HG03571 (cell line): ENCODE results near the gene NUP62CL.

Experiments used
- ATAC-seq: cut with Tn5 transposase; IDR thresholded peaks from one replicate; pipeline ENCODE4 v1.9.1; 2021; ENCODE audit not compliant: unreplicated experiment

The NUP62CL gene

GRCh38 chrX:107153005-107153404, 53.2 kb downstream of the NUP62CL start:
- no peak for ATAC-seq

GRCh38 chrX:107146670-107147069, 59.6 kb downstream of the NUP62CL start:
- ATAC-seq = no peak

- ATAC-seq = no peak
Observed at GRCh38 chrX:107135965-107136307, 70.3 kb downstream of the NUP62CL start.

GRCh38 chrX:107135049-107135964, 70.9 kb downstream of the NUP62CL start:
- no peak for ATAC-seq

- no peak for ATAC-seq
Observed at GRCh38 chrX:107123750-107124149, 82.5 kb downstream of the NUP62CL start.

GRCh38 chrX:107119283-107119682, 87.0 kb downstream of the NUP62CL start:
- ATAC-seq = no peak

GRCh38 chrX:107118322-107119147, 87.7 kb downstream of the NUP62CL start, which contains the start of gene RBM41:
Gene RBM41 (minus strand): TSS chrX:107118822. CDS start chrX:107118773, 49 bp downstream.
- peak; percentile 99 for ATAC-seq

- no peak for ATAC-seq
Observed at GRCh38 chrX:107117993-107118321, 88.3 kb downstream of the NUP62CL start.

- ATAC-seq = no peak
Observed at GRCh38 chrX:107107459-107107858, 98.8 kb downstream of the NUP62CL start.

GRCh38 chrX:107102980-107103379, 103.3 kb downstream of the NUP62CL start:
- no peak for ATAC-seq

GRCh38 chrX:107076158-107076557, 130.1 kb downstream of the NUP62CL start:
- no peak for ATAC-seq
